GM20431 (cell line): ENCODE measurements around the gene GGT5.
"Not testable (repeated sequence)": the region's sequence is repeated elsewhere in the genome, so short reads cannot be mapped to it uniquely, and the experiment has no call there.

Experiments used
- in situ Hi-C: fragments of 300-500 bp; cut with MseI, MboI; formaldehyde crosslinking; loops from one replicate; pipeline ENCODE4 v1.15.0; 2020; ENCODE audit warnings: low sequenced_read_pairs; ENCODE audit not compliant: unreplicated experiment

The GGT5 gene

GRCh38 chr22:24263479-24263878, 18.6 kb upstream of the GGT5 start:
- in situ Hi-C loops: not testable (repeated sequence)

- in situ Hi-C loops: not testable (repeated sequence)
Measured at GRCh38 chr22:24262185-24262749, 17.4 kb upstream of the GGT5 start.

- in situ Hi-C loops: not testable (repeated sequence)
Measured at GRCh38 chr22:24259459-24259858, 14.6 kb upstream of the GGT5 start.

- in situ Hi-C loops: not testable (repeated sequence)
Measured at GRCh38 chr22:24256736-24257135, 11.9 kb upstream of the GGT5 start.

- in situ Hi-C loops: not testable (repeated sequence)
Measured at GRCh38 chr22:24256136-24256535, 11.3 kb upstream of the GGT5 start.

- in situ Hi-C loops: not testable (repeated sequence)
Measured at GRCh38 chr22:24253126-24253525, 8.2 kb upstream of the GGT5 start.

- in situ Hi-C loops: not testable (repeated sequence)
Measured at GRCh38 chr22:24251286-24251685, 6.4 kb upstream of the GGT5 start.

GRCh38 chr22:24249413-24249812, 4.5 kb upstream of the GGT5 start:
- in situ Hi-C loops: not testable (repeated sequence)

GRCh38 chr22:24248611-24249010, 3.7 kb upstream of the GGT5 start:
- in situ Hi-C loops: not testable (repeated sequence)

GRCh38 chr22:24247564-24248344, 2.9 kb upstream of the GGT5 start:
- in situ Hi-C loops: no loop called here

- in situ Hi-C loops: no loop called here
Measured at GRCh38 chr22:24247011-24247507, 2.2 kb upstream of the GGT5 start.

- in situ Hi-C loops: not testable (repeated sequence)
Measured at GRCh38 chr22:24245584-24246561, 991 bp upstream of the GGT5 start.

- in situ Hi-C loops: no loop called here
Measured at GRCh38 chr22:24244144-24244787, 616 bp downstream of the GGT5 start.

- in situ Hi-C loops: not testable (repeated sequence)
Measured at GRCh38 chr22:24243417-24243816, 1.5 kb downstream of the GGT5 start.

- in situ Hi-C loops: not testable (repeated sequence)
Measured at GRCh38 chr22:24240985-24241692, 3.7 kb downstream of the GGT5 start.

- in situ Hi-C loops: no loop called here
Measured at GRCh38 chr22:24240381-24240780, 4.5 kb downstream of the GGT5 start.

- in situ Hi-C loops: not testable (repeated sequence)
Measured at GRCh38 chr22:24238101-24238694, 6.7 kb downstream of the GGT5 start.

- in situ Hi-C loops: no loop called here
Measured at GRCh38 chr22:24236656-24237055, 8.2 kb downstream of the GGT5 start.

GRCh38 chr22:24235315-24235714, 9.6 kb downstream of the GGT5 start:
- in situ Hi-C loops: no loop called here
